Vagina (tissue), 2 donors: ENCODE results near the gene PRKAG2. TPM values are rescaled to one million over a fixed set of nuclear protein-coding genes. Genes with fewer than 3 reads are reported as not detected.

ENCODE experiments used
- DNase-seq, 2 donors: peaks; one replicate each; pipeline ENCODE4 v3.0.0-alpha.2; 2017; ENCODE audit errors: extremely low spot score in 2 of 2
- H3K27ac ChIP-seq: fragments of 200-600 bp; sonication (generic); one replicate; pipeline ENCODE4 v1.5.1; 2019
- H3K27me3 ChIP-seq: fragments of 200-600 bp; sonication (generic); one replicate; pipeline ENCODE4 v1.5.1; 2019
- H3K36me3 ChIP-seq, 2 donors: fragments of 200-600 bp; sonication (generic); one replicate each; pipeline ENCODE4 v1.5.1; 2017 to 2019
- H3K4me1 ChIP-seq: fragments of 200-600 bp; sonication (generic); one replicate; pipeline ENCODE4 v1.5.1; 2019
- H3K4me3 ChIP-seq, 2 donors: fragments of 200-600 bp; sonication (generic); 1 replicate in 1 of 2; 2 replicates in 1 of 2; pipeline ENCODE4 v1.5.1; 2016 to 2019
- H3K9me3 ChIP-seq: fragments of 200-600 bp; sonication (generic); one replicate; pipeline ENCODE4 v1.5.1; 2019
- CTCF ChIP-seq, 3 experiments: fragments of 450-650 bp in 2 of 3; fragments of 200-600 bp in 1 of 3; sonication (generic) in 1 of 3; IDR thresholded peaks; one replicate each; pipeline ENCODE4 v1.5.1; 2017 to 2019; ENCODE audit warnings: antibody characterized with exemption in 3 of 3, mild to moderate bottlenecking in 2 of 3, moderate library complexity in 2 of 3
- POLR2A ChIP-seq, 2 donors: fragments of 450-650 bp; IDR thresholded peaks; one replicate each; pipeline ENCODE4 v1.6.1; 2017; ENCODE audit warnings: antibody characterized with exemption in 2 of 2, mild to moderate bottlenecking in 2 of 2, moderate library complexity in 2 of 2
- POLR2AphosphoS5 ChIP-seq, 2 donors: sonication (generic); formaldehyde crosslinking; IDR thresholded peaks; one replicate each; pipeline ENCODE4 v1.9.0; 2017; ENCODE audit warnings: antibody characterized with exemption in 2 of 2, mild to moderate bottlenecking in 2 of 2, low read depth in 1 of 2; ENCODE audit not compliant: insufficient read depth in 1 of 2
- intact Hi-C: fragments of 100-400 bp; cut with DNase I; formaldehyde crosslinking; loops from one replicate; pipeline ENCODE4 v1.15.1; 2023
- total RNA-seq: library from RNA; depleted of rRNA; stranded (reverse); fragments of >200 nt; gene quantifications from one replicate; pipeline ENCODE4 v1.2.3, GENCODE V29; 2016

PRKAG2 gene
- total RNA-seq, 1 donor from 2014 or later = 25.0 TPM

GRCh38 chr7:151897161-151897731 lies 20.3 kb upstream of the PRKAG2 start:
- H3K4me3 ChIP-seq = no peak overlapping the region
- no peak for DNase-seq
- no peak overlapping the region for H3K27ac ChIP-seq

GRCh38 chr7:151896486-151896885 lies 19.6 kb upstream of the PRKAG2 start:
- Histone ChIP-seq H3K27me3 (no peaks in the 10 kb centered on the region), H3K4me3 (no peak overlapping the region), H3K4me1 (peaks cover 6% of the 10 kb centered on the region), H3K36me3 (no peaks in the 10 kb centered on the region), H3K9me3 (no peaks in the 10 kb centered on the region), H3K27ac (no peak overlapping the region)
- no peak for TF ChIP-seq POLR2AphosphoS5 (IDR thresholded peaks at IDR 0.05; ENCODE audit: insufficient read depth in 1 of 2, low read depth in 1 of 2)
- DNase-seq = no peak
- intact Hi-C loops = no loop called here

More at GRCh38 chr7:151897161-151897731, 20.3 kb upstream of the PRKAG2 start:
- H3K36me3 ChIP-seq = no peaks in the 10 kb centered on the region
- TF ChIP-seq POLR2A (IDR thresholded peaks at IDR 0.05) (no peak), CTCF (IDR thresholded peaks at IDR 0.05) (no peak), POLR2AphosphoS5 (IDR thresholded peaks at IDR 0.05; ENCODE audit: insufficient read depth in 1 of 2, low read depth in 1 of 2) (no peak)
- no peaks in the 10 kb centered on the region for H3K27me3 ChIP-seq
- intact Hi-C loops = no loop called here
- peaks cover 6% of the 10 kb centered on the region for H3K4me1 ChIP-seq
- no peaks in the 10 kb centered on the region for H3K9me3 ChIP-seq

GRCh38 chr7:151896086-151896485 lies 19.2 kb upstream of the PRKAG2 start:
- intact Hi-C loops = no loop called here
- Histone ChIP-seq H3K4me3 (no peak overlapping the region), H3K36me3 (no peaks in the 10 kb centered on the region), H3K9me3 (no peaks in the 10 kb centered on the region), H3K27ac (no peak overlapping the region), H3K27me3 (no peaks in the 10 kb centered on the region), H3K4me1 (peaks cover 6% of the 10 kb centered on the region)
- DNase-seq = no peak
- TF ChIP-seq CTCF (IDR thresholded peaks at IDR 0.05) (no peak), POLR2AphosphoS5 (IDR thresholded peaks at IDR 0.05; ENCODE audit: insufficient read depth in 1 of 2, low read depth in 1 of 2) (no peak), POLR2A (IDR thresholded peaks at IDR 0.05) (no peak)

GRCh38 chr7:151895631-151896031 lies 18.7 kb upstream of the PRKAG2 start:
- no peaks in the 10 kb centered on the region for H3K9me3 ChIP-seq
- H3K27ac ChIP-seq = no peak overlapping the region
- no peaks in the 10 kb centered on the region for H3K27me3 ChIP-seq
- TF ChIP-seq POLR2AphosphoS5 (IDR thresholded peaks at IDR 0.05; ENCODE audit: insufficient read depth in 1 of 2, low read depth in 1 of 2) = no peak
- intact Hi-C loops = no loop called here
- H3K4me3 ChIP-seq = no peak overlapping the region
- peaks cover 6% of the 10 kb centered on the region for H3K4me1 ChIP-seq
- no peak for DNase-seq
- H3K36me3 ChIP-seq = no peaks in the 10 kb centered on the region

GRCh38 chr7:151895008-151895630 lies 18.2 kb upstream of the PRKAG2 start:
- no peaks in the 10 kb centered on the region for H3K36me3 ChIP-seq
- no peak for TF ChIP-seq POLR2A (IDR thresholded peaks at IDR 0.05)
- no peak for TF ChIP-seq POLR2AphosphoS5 (IDR thresholded peaks at IDR 0.05; ENCODE audit: insufficient read depth in 1 of 2, low read depth in 1 of 2)
- TF ChIP-seq CTCF (IDR thresholded peaks at IDR 0.05) = no peak
- H3K4me1 ChIP-seq = peaks cover 6% of the 10 kb centered on the region
- intact Hi-C loops = no loop called here
- H3K9me3 ChIP-seq = no peaks in the 10 kb centered on the region
- no peaks in the 10 kb centered on the region for H3K27me3 ChIP-seq
- no peak for DNase-seq
- H3K27ac ChIP-seq = no peak overlapping the region
- H3K4me3 ChIP-seq = no peak overlapping the region
